Measurements from ENCODE around the gene DENND11. TPM values are rescaled to one million over a fixed set of nuclear protein-coding genes. Genes with fewer than 3 reads are reported as not detected.
"Not testable (repeated sequence)": the region's sequence is repeated elsewhere in the genome, so short reads cannot be mapped to it uniquely, and the experiment has no call there.

DENND11 gene
- total RNA-seq, 1 donor from 2014 or later, result 32.6 TPM

DNA sequence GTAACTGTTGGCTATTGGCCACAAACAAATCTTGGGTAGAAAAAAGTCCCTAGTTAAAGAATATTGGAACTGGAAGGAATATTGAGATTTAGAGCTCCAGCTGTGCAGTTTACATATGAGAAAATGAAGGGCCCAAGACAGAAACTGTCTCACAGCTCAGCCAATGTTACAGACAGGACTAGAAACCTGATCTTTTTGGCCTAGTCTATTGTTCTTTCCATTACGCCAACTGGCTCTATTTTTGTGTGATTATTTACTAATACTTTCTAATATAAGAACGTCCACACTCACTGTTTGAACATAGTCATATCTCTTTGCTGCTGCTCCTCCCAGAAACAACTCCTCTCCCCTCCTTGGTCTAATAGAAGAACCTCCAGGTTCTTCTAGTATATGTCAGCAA, 7.4 kb upstream of the DENND11 start:
- no peak for FAIRE-seq
- DNase-seq (ENCODE audit: low spot score in 2 of 2), result no peak

DNA sequence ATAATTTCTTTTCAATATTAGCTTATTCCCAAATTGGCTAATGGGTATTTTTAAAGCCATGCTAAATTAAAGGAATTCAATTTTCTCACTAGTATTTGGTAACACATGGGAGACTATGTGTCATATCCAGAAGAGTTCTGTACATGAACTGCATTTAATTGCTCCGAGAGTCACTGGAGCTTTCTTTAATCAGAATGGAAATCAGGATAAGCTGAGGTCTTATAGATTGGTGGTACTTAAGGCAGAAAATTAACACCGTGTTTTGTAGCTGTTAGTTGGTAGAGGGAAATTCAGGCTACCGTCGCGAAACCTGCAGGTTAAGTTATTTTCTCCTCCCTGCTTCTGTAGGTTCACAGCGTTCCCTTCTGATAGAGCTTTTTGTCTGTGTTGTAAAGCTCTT, 6.4 kb upstream of the DENND11 start, which contains the start of gene WEE2:
Gene WEE2 (plus strand): TSS at position 3 of the 400 bp plus-strand sequence. CDS start 406 bp downstream, outside the sequence.
- FAIRE-seq, result no peak

DNA sequence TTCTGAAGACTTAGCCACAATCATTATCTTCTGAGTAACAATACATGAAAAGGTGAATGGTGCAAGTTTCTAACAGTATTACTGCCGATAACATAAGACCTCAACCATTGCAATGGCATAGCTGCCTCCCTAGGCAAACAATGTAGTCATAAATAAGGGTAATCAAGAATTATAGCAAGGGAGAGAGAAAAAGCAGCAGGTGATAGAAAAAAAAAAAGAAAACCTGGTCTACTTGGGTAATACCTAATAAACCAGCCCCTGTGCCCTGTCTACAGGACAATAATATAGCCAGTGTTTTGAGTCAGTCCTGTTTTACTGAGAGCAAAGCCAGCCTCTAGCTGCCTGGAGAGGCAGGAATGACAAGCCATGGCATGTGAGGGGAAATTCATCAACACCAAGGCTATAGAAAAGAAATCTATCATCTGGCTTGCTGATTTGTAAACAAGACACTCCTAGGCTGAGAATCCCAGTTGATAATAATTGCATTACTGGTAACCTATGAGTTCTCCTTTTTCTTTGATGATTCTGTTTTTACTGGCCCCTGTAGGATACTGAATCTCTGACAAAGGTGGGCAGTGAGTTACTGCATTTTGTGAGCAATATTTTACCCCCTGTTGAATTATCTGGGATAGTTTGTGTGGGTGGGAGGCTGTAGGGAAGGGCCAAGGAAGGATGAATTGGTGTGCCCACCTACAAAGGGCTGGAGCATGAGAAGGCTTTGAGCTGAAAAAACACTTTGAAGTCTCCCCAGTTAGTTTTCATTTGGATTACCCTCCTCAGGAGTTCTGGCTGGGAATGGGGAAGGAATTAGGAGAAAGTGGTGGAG, 4.5 kb upstream of the DENND11 start:
- DNase-seq (ENCODE audit: low spot score in 2 of 2), result no peak

More for the DNA sequence above, 6.4 kb upstream of the DENND11 start, which contains the start of gene WEE2:
- no peak for DNase-seq (ENCODE audit: low spot score in 2 of 2)

DNA sequence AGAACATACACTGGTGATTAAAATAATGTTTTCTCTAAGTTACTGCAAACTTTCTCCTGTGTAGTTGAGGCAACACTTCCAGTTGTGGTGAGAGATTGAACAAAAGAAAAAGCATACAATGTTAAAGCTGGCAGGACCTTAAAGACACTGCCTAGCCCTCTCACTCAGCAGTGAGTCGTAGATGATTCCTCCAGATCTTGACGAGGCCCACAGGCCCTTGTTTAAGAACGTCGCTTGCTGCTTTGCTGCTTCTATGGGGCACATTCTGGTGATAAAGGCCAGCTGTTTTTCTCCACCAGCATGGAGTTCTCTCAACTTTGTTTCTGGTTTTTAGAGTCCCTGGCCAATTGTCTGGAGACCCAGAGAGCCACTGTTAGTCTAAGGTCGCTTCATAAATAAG, 2.8 kb upstream of the DENND11 start:
- no peak for DNase-seq (ENCODE audit: low spot score in 2 of 2)
- FAIRE-seq, result no peak

More for the DNA sequence above, 4.5 kb upstream of the DENND11 start:
- no peak for FAIRE-seq

DNA sequence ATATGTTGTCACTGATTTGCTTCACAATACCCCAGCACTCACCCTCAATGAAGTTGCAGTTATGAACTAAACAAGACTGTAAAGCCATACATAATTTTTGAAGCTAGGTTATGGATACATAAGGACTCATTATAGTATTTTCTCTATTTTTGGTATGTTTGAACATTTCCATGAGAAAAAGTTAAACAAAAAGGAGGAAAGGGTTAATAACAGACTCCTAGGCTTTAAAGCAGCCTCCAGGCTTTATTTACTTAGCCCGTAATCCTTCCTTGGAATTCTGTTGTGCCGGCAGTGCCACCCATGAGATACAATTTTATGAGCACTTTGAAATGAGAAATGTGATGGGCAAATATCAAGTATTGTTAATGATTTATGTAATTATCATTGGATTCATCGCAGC, 2.1 kb upstream of the DENND11 start:
- FAIRE-seq (no peak), DNase-seq (ENCODE audit: low spot score in 2 of 2) (no peak)

DNA sequence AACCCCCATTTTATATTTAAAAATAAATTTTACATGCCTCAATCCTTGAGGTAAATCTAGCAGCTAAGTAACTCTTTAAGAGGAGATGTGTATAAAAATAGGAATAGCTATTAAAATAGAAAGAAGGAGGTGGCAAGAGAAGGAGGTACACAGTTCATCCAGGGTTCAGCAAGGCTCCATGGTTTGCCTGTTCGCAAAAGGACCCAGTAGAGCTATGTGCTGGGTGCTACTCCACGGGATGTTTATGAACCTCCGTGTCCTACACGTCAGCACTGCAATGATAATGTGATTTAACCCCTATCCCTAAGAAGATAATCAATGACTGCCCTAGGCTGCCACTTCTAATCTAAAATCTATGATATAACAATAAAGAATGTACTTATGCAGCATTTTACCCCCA, 926 bp upstream of the DENND11 start:
- no peak for DNase-seq (ENCODE audit: low spot score in 2 of 2)
- no peak for FAIRE-seq

DNA sequence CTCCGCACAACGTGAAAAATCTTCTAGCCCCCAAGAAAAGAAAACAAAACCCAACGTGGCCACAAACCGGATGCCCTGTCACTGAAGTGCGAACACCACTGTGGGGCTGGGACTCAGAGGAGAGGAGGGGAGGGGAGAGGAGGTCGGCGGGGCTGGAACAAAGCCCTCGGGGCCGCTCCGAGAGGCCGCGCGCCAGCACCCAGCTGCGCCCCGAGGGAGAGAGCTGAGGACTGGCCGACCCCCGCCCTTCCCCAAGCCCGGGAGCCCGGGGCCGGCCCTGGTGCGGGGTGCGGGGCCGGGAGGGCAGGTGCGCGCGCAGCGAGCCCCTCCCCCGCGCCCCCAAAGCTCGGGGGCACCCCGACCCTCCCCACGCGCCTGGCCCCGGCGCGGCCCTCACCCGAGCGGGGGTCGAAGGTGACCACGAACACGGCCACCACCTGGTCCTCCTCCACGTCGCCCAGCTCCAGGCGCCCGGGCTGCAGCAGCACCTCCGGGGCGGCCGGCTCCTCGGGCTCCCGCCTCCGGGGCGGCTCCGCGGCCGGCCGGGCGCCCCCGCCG, 398 bp downstream of the DENND11 start:
- no peak for FAIRE-seq

DNA sequence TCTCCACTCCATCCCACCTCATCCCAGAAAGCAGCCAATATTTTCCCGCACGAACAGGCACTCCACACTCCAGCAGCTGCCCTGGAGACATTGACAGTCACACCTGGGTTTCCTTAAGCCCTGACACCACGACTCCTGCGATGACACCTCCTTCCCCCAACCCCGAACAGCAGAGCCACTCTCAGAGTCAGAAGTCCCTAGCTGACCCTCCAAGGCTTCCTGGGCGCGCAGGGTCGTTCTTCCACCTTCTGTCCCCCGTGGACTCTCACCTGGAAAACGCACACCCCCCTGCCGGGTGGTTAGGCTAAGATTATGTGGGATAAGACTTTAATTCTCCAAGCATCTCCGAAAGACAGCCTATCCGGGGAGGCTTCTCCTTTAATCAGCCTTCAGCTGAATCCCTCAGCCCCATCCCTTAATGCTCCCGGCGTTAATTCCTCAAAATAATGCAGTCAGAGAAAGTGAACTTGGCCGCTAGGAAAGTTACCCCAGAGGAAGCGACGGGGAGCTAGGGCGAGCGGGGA, 1.1 kb downstream of the DENND11 start:
- DNase-seq (ENCODE audit: low spot score in 2 of 2) (peak in 1 of 2 donors; percentile 31), FAIRE-seq (no peak)

More for the DNA sequence above, 398 bp downstream of the DENND11 start:
- peak; percentile 47 to 68 for DNase-seq (ENCODE audit: low spot score in 2 of 2)

DNA sequence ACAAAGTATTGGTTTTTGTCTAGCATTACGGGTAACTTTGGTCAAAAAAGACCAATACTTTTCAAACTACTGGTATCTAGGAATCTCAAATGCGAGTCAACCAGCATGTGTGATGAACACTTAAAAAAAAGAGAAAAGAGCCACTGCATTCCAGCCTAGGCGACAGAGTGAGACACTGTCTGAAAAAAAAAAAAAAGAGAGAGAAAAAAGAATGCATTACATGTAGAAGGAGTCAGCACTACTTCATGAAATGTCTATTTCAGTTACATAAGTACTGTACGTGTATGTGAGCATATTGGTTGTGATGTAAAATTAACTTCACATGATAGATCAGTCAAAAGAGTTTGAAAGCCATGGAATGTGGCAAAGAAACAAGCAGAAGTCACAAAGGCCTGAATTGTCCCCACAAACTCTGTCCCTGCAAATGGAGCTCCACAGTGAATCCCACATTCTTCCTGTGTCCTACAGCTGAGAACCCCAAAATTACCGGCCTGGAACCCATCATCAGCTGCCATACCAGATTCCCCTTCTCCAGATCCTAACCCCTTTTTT, 1.6 kb downstream of the DENND11 start:
- FAIRE-seq, result no peak
- DNase-seq (ENCODE audit: low spot score in 2 of 2), result no peak

DNA sequence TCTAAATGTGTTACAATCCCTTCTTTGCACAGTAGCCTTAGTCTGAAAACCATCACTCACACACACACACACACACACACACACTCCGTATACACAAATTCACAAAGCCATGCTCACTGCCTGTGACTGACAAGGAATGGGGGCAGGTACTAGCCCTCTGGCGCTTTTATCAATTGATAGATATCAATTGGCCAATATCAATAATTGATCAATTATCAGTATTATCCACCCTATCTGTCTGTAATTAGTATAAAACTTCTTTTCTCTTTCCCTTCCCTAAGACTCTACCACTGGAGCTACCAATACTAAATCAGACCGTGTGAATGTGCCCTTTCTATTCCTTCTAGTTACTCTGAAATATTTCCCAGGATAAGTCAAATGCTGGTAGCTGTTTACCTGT, 2.1 kb downstream of the DENND11 start:
- DNase-seq (ENCODE audit: low spot score in 2 of 2), result no peak
- no peak for FAIRE-seq

DNA sequence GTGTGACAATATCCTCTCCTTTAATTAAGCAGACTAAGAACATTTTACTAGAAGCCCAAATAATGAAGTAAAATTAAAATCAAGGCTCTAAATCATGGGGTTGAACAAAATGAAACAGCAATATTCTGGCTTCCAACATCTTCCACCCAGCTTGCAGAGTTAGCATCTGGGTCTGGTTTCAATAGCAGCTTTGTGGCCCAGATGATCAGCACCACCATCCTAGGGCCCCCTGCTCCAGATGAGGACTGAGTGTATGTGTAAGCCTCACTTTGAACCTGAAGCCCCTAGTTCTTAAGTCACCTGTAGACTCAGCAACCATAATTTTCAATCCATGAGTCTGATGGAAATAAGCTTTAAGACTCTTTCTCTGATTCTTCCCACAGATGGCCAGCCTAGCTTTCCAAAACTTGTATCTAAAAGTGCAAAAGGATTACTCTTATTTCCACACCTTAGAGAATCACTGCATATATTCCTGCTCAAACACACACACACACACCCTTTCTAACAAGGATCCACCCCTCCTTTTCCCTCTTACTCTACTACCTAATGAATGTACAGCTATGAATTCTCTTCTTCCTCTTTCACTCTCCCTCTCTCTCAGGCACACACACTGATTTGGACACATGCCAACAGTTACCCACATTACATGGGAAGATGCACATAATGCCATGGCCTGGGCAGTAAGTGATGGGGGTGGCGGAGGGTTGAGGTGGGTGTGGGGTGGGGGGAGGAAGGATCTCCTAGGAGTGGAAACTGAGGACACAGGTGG, 3.5 kb downstream of the DENND11 start:
- no peak for FAIRE-seq

DNA sequence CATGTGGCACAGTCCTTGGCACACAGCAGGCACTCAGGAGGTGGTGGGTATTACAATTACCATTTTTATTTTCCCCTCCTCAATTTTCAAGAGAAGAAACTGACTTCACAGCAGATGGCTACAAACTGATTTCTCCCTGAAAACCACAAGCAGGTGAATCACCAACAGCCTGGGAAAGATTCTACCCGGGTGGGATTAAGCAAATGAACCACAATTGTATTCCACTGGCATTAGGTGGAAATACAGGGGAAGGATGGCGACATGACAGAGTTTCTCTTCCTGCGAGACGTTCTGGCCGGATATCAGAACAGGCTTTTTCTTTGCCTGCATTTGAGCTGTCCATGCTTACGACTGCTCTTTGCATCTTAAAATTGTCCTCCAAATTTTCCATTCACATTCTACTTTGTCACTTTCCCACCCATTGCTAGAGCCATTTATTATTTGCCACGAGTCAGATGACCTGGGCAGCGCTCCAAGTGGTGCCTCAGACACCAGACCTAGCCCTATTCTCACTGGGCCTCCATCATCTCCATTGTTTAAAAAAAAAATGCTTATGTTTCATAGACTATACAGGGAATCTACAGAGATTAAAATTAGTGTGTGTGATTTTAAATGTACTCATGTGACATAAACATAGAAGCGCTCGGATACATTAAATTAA, 4.6 kb downstream of the DENND11 start:
- DNase-seq (ENCODE audit: low spot score in 2 of 2), result no peak
- FAIRE-seq, result no peak

More for the DNA sequence above, 3.5 kb downstream of the DENND11 start:
- no peak for DNase-seq (ENCODE audit: low spot score in 2 of 2)

DNA sequence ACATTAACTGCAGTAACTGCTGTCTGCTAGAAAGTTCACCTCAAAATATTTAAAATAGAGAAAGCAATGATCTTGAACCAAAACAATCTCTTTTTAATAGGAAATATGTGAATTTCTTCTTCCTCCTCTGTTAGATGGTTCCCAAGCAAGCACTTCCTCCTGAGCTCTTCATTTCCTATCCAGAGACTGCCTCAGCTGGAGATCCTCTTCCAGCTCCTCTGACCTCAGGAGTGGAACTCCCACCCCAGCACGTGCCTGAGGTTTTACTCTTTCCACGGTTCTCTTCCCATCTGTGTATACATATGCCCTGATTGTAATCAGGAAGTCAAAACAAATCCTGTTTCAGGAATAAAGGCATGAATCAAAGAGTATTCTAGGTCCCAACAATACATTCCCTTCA, 5.6 kb downstream of the DENND11 start:
- DNase-seq (ENCODE audit: low spot score in 2 of 2), result no peak
- no peak for FAIRE-seq

DNA sequence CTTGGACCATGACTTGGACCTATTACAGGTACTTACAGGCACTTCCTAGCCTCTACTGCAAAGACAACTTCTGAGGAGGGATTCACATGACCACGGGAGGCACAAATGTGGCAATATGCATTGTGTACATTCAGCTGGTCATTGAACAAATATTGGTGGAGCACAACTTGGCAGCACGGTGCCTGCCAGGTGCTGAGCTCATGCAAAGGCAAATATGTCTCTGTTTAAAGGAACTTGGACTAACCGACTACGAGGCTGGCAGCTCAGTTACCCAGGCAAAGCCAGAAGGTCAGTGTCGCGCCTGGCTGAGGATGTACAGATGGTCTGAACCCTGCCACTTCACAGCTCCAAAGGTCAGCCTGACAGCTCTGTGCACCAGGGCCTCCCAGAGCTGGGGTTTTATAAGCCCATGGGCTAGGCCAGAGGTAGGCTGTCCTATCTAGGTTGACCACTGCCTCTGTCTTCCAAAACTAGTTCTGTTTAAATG, 6.1 kb downstream of the DENND11 start:
- DNase-seq (ENCODE audit: low spot score in 2 of 2), result no peak
- no peak for FAIRE-seq

DNA sequence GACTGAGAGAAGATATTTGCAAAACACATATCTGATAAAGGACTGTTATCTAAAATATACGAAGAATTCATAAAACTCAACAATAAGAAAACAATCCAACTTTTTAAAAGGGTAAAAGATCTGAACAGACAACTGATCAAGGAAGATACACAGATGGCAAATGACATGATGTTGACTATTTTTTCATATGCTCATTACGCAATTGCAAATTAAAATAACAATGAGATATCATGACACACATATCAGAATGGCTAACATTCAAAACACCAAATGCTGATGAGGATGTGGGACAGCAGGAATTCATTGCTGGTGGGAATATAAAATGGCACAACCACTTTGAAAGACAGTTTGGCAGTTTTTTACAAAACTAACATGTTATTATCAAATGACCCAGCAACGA, 8.9 kb downstream of the DENND11 start:
- FAIRE-seq, result no peak
- no peak for DNase-seq (ENCODE audit: low spot score in 2 of 2)

DNA sequence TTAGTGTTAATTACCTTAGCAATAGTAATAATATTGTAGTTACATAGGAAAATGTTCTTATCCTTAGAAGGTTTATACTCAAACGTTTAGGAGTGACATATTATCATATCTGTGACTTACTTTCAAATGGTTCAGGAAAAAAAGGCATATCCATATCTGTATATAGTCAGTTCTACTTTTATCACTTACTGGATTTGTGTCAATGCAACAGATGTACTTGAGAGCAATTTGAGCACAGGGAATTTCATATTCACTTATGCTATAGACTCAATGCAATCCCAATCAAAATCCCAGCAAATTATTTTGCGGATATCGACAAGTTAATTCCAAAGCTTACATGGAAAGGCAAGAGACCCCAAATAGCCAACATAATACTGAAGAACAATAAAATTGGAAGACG, 10.0 kb downstream of the DENND11 start:
- DNase-seq (ENCODE audit: low spot score in 2 of 2), result no peak
- no peak for FAIRE-seq

DNA sequence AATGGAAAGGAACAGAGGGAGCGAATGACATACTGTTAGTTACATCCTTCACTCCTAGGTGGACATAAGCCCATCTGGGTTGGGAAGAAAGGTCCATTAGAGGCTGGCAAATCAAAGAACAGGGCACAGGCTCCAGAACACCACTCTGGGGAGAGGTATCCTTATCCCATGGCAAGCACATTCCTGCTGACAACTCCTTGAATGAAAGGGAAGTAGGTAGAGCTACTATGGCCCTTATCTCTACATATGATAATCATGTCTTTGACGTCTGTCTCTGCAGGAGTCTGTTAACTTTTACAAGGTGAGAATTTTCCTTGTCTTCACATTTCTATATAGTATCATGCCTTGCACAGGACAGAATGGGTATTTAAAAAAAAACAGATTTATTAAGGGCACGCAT, 10.4 kb downstream of the DENND11 start:
- DNase-seq (ENCODE audit: low spot score in 2 of 2) (no peak), FAIRE-seq (no peak)

DNA sequence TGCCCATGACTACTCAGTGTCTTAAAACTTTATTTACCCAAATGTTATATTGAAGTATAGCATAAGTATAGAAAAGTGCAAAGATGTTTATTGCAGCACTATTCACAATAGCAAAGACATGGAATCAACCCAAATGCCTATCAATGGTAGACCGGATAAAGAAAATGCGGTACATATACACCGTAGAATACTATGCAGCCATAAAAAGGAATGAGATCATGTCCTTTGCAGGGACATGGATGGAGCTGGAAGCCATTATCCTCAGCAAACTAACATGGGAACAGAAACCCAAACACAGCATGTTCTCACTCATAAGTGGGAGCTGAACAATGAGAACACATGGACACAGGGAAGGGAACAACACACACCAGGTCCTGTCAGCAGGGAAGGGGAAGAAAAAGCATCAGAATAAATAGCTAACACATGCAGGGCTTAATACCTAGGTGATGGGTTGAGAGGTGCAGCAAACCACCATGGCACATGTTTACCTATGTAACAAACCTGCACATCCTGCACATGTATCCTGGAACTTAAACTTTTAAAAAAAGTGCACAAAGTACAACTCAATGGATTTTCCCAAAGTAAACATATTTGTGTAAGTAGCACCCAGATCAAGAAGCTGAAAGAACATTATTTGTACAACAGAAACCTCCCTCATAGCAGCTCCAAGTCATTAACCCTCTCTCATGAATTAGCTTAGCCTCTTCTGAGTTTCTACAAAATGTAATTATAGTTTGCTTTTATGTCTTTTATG, 12.7 kb downstream of the DENND11 start:
- FAIRE-seq; DNase-seq (ENCODE audit: low spot score in 2 of 2): not testable (repeated sequence)

DNA sequence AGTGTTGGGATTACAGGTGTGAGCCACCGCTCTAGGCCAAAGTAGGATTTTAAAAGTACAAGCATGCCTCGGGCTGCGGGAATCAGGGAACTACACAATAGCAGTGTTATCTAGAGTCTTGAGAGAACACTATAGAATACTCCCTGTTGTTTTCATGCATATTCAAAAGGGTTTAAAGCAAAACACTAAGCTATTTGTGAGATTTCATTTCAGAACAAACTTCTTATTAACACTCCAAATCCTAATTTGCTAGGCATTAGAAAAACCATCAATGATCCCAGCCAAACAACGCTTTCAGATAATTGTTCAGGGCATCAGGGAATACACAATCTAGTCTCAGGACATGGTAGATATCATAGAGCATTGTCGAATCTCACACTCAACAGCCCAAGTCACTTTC, 13.9 kb downstream of the DENND11 start:
- DNase-seq (ENCODE audit: low spot score in 2 of 2) (no peak), FAIRE-seq (no peak)

Measured in frontal cortex (tissue), 4 donors.